ENCODE results near the gene STRIP2. TPM values are rescaled to one million over a fixed set of nuclear protein-coding genes. Genes with fewer than 3 reads are reported as not detected.

STRIP2 gene
- total RNA-seq, 1 experiment from 2014 or later, result 9.9 TPM

GRCh38 chr7:129450295-129450694 is 16.1 kb downstream of the STRIP2 start:
- Histone ChIP-seq H2BK120ac (ENCODE audit: low read depth, low read length, poor library complexity, severe bottlenecking) (no peak overlapping the region), H2AFZ (ENCODE audit: low read length) (no peak overlapping the region), H3K14ac (ENCODE audit: insufficient read depth, low read length) (no peak overlapping the region), H3K4ac (ENCODE audit: low read depth, low read length) (no peak overlapping the region), H3K27ac (ENCODE audit: insufficient read length, low read depth, low read length) (no peak overlapping the region), H4K5ac (ENCODE audit: insufficient read length, low read depth, low read length) (no peak overlapping the region), H3K18ac (ENCODE audit: insufficient read length, low read depth, low read length) (no peak overlapping the region), H3K23me2 (ENCODE audit: insufficient read length, low read depth, low read length, poor library complexity, severe bottlenecking) (peaks cover 3% of the 10 kb centered on the region), H4K8ac (replicated peaks; ENCODE audit: insufficient read length, low read depth, low read length) (no peak overlapping the region), H2AK5ac (ENCODE audit: insufficient read length, low read length) (no peak overlapping the region), H3K23ac (ENCODE audit: insufficient read length, low read depth, low read length) (no peak overlapping the region), H3K79me2 (ENCODE audit: insufficient read depth, low read length) (no peaks in the 10 kb centered on the region), H3K4me2 (ENCODE audit: insufficient read depth, insufficient read length, low read length) (no peak overlapping the region), H3K27me3 (ENCODE audit: insufficient read depth, low read length) (no peaks in the 10 kb centered on the region), H3K9ac (ENCODE audit: extremely low read depth, insufficient read length, low read length) (no peak overlapping the region), H2BK15ac (ENCODE audit: low read depth, low read length) (no peak overlapping the region), H3K9me3 (ENCODE audit: control insufficient read depth, low read depth, low read length) (no peaks in the 10 kb centered on the region), H2BK12ac (ENCODE audit: insufficient read length, low read depth, low read length) (no peak overlapping the region), H2BK20ac (ENCODE audit: low read depth, low read length, poor library complexity, severe bottlenecking) (no peak overlapping the region), H3K4me1 (ENCODE audit: insufficient read depth, low read length) (no peaks in the 10 kb centered on the region), H3T11ph (ENCODE audit: low read length) (no peak overlapping the region), H4K91ac (ENCODE audit: insufficient read length, low read depth, low read length) (no peak overlapping the region), H4K20me1 (ENCODE audit: control insufficient read depth, insufficient read depth, insufficient read length) (no peaks in the 10 kb centered on the region), H2BK5ac (ENCODE audit: insufficient read length, low read length) (no peak overlapping the region), H3K56ac (ENCODE audit: insufficient read length, low read depth, low read length) (no peak overlapping the region), H3K79me1 (ENCODE audit: insufficient read depth, low read depth, low read length, poor library complexity, severe bottlenecking) (no peaks in the 10 kb centered on the region)
- no peak for TF ChIP-seq CTCF (conservative IDR thresholded peaks at IDR 0.05)
- Mint-ChIP-seq H3K36me3 (ENCODE audit: insufficient read depth in 1 of 3, low read depth in 3 of 3) (peaks cover 38 to 68% (median 60%) of the 10 kb centered on the region in 3 experiments), H3K4me1 (no peaks in the 10 kb centered on the region), H3K27ac (no peak overlapping the region; a peak in 1 of 7 replicates), H3K9me3 (peaks cover 9 to 10% of the 10 kb centered on the region in 2 experiments; a peak in 4 of 5 replicates), H3K27me3 (ENCODE audit: low read depth) (no peaks in the 10 kb centered on the region), H3K4me3 (no peak overlapping the region)
- no peak for DNase-seq
